ENCODE data around the gene TIPRL.

The TIPRL gene

GRCh38 chr1:168216171-168216570 lies 37.4 kb downstream of the TIPRL start:
- DNase-seq (ENCODE audit: low read depth): no peak

- DNase-seq (ENCODE audit: low read depth): no peak
Measured at GRCh38 chr1:168217664-168218063, 38.9 kb downstream of the TIPRL start.

GRCh38 chr1:168218658-168219057 lies 39.9 kb downstream of the TIPRL start:
- no peak for DNase-seq (ENCODE audit: low read depth)

GRCh38 chr1:168220470-168220871 lies 41.7 kb downstream of the TIPRL start:
- no peak for DNase-seq (ENCODE audit: low read depth)

- no peak for DNase-seq (ENCODE audit: low read depth)
Measured at GRCh38 chr1:168221275-168221674, 42.5 kb downstream of the TIPRL start.

GRCh38 chr1:168223261-168223660 lies 44.5 kb downstream of the TIPRL start:
- no peak for DNase-seq (ENCODE audit: low read depth)

- no peak for DNase-seq (ENCODE audit: low read depth)
Measured at GRCh38 chr1:168223681-168224540, 45.1 kb downstream of the TIPRL start.

- no peak for DNase-seq (ENCODE audit: low read depth)
Measured at GRCh38 chr1:168224991-168225390, 46.2 kb downstream of the TIPRL start.

- DNase-seq (ENCODE audit: low read depth): peak; percentile 44
Measured at GRCh38 chr1:168225476-168226190, 46.9 kb downstream of the TIPRL start, which contains the start of gene SFT2D2. Gene SFT2D2 (plus strand): TSS chr1:168226004. CDS start chr1:168226080, 76 bp downstream.

GRCh38 chr1:168227620-168228019 lies 48.9 kb downstream of the TIPRL start:
- DNase-seq (ENCODE audit: low read depth): no peak

- no peak for DNase-seq (ENCODE audit: low read depth)
Measured at GRCh38 chr1:168229893-168230292, 51.1 kb downstream of the TIPRL start.

- no peak for DNase-seq (ENCODE audit: low read depth)
Measured at GRCh38 chr1:168230709-168231108, 51.9 kb downstream of the TIPRL start.

- DNase-seq (ENCODE audit: low read depth): no peak
Measured at GRCh38 chr1:168234846-168235547, 56.2 kb downstream of the TIPRL start.

- DNase-seq (ENCODE audit: low read depth): no peak
Measured at GRCh38 chr1:168235548-168235885, 56.8 kb downstream of the TIPRL start.

- no peak for DNase-seq (ENCODE audit: low read depth)
Measured at GRCh38 chr1:168235937-168236336, 57.2 kb downstream of the TIPRL start.

- no peak for DNase-seq (ENCODE audit: low read depth)
Measured at GRCh38 chr1:168236836-168237611, 58.3 kb downstream of the TIPRL start.

- no peak for DNase-seq (ENCODE audit: low read depth)
Measured at GRCh38 chr1:168243198-168243597, 64.4 kb downstream of the TIPRL start.

- no peak for DNase-seq (ENCODE audit: low read depth)
Measured at GRCh38 chr1:168243636-168244212, 65.0 kb downstream of the TIPRL start.

- no peak for DNase-seq (ENCODE audit: low read depth)
Measured at GRCh38 chr1:168245042-168245441, 66.3 kb downstream of the TIPRL start.

- DNase-seq (ENCODE audit: low read depth): no peak
Measured at GRCh38 chr1:168246506-168246905, 67.7 kb downstream of the TIPRL start.

Data from stimulated activated CD8-positive, alpha-beta memory T cell treated with anti-CD3 and anti-CD28 coated beads, Interleukin-7, amount 100 ng/mL, for 24 hours (primary cell).